Neuronal stem cell (in vitro differentiated cells): ENCODE data around the gene EHMT2.

Experiments used
- DNase-seq: peaks from one replicate; pipeline ENCODE4 v3.0.0-alpha.2; 2013; ENCODE audit warnings: low spot score
- H2AFZ ChIP-seq: one replicate; pipeline ENCODE4 v1.6.1; 2013; ENCODE audit warnings: mild to moderate bottlenecking, low read length, inconsistent platforms
- H2AK5ac ChIP-seq: 2 replicates; pipeline ENCODE4 v1.6.1; 2013; ENCODE audit warnings: low read depth, mild to moderate bottlenecking, inconsistent platforms, low read length, moderate library complexity, mixed read lengths
- H2BK120ac ChIP-seq: 2 replicates; pipeline ENCODE4 v1.6.1; 2013; ENCODE audit warnings: low read depth, mild to moderate bottlenecking, inconsistent platforms, low read length, moderate library complexity, mixed read lengths
- H2BK12ac ChIP-seq: one replicate; pipeline ENCODE4 v1.6.1; 2013; ENCODE audit warnings: low read length, inconsistent platforms
- H2BK15ac ChIP-seq: 2 replicates; pipeline ENCODE4 v1.6.1; 2013; ENCODE audit warnings: mild to moderate bottlenecking, low read length, inconsistent platforms, mixed read lengths
- H2BK5ac ChIP-seq: one replicate; pipeline ENCODE4 v1.6.1; 2013; ENCODE audit warnings: inconsistent platforms, mild to moderate bottlenecking, low read length, moderate library complexity
- H3K14ac ChIP-seq: one replicate; pipeline ENCODE4 v1.6.1; 2013; ENCODE audit warnings: low read length, inconsistent platforms
- H3K18ac ChIP-seq: 2 replicates; pipeline ENCODE4 v1.6.1; 2013; ENCODE audit warnings: low read length, inconsistent platforms
- H3K23ac ChIP-seq: 2 replicates; pipeline ENCODE4 v1.6.1; 2013; ENCODE audit warnings: low read depth, mild to moderate bottlenecking, mixed read lengths, low read length, inconsistent platforms; ENCODE audit not compliant: poor library complexity
- H3K27ac ChIP-seq: replicated peaks from 3 replicates; pipeline ENCODE4 v1.5.1; 2013; ENCODE audit warnings: low read length, inconsistent platforms
- H3K27me3 ChIP-seq, 3 experiments: 2 replicates each; pipeline ENCODE4 v1.6.1; 2013; ENCODE audit warnings: low read length in 3 of 3, mild to moderate bottlenecking in 2 of 3, inconsistent platforms in 1 of 3, low read depth in 1 of 3, mixed read lengths in 1 of 3, moderate library complexity in 1 of 3; ENCODE audit not compliant: control insufficient read depth in 3 of 3, insufficient read depth in 3 of 3
- H3K36me3 ChIP-seq, 2 donors: replicated peaks in 1 of 2; 2 replicates each; pipeline ENCODE4 v1.6.1; 2013; ENCODE audit warnings: low read length in 2 of 2; ENCODE audit not compliant: control insufficient read depth in 2 of 2, insufficient read depth in 2 of 2
- H3K4ac ChIP-seq: 2 replicates; pipeline ENCODE4 v1.6.1; 2013; ENCODE audit warnings: inconsistent platforms, mild to moderate bottlenecking, low read length, moderate library complexity
- H3K4me1 ChIP-seq, 2 donors: 1 replicate in 1 of 2; 2 replicates in 1 of 2; pipeline ENCODE4 v1.6.1; 2013; ENCODE audit warnings: low read length in 2 of 2, low read depth in 1 of 2; ENCODE audit not compliant: control insufficient read depth in 2 of 2, insufficient read depth in 1 of 2
- H3K4me2 ChIP-seq: one replicate; pipeline ENCODE4 v1.6.1; 2013; ENCODE audit warnings: mild to moderate bottlenecking, low read length, inconsistent platforms; ENCODE audit not compliant: insufficient read depth, poor library complexity, severe bottlenecking
- H3K4me3 ChIP-seq, 2 donors: 2 replicates each; pipeline ENCODE4 v1.5.1; 2013; ENCODE audit warnings: low read length in 2 of 2, mild to moderate bottlenecking in 2 of 2, inconsistent platforms in 1 of 2, moderate library complexity in 1 of 2
- H3K79me1 ChIP-seq: one replicate; pipeline ENCODE4 v1.6.1; 2013; ENCODE audit warnings: low read depth, mild to moderate bottlenecking, inconsistent platforms, low read length, moderate library complexity
- H3K9ac ChIP-seq: one replicate; pipeline ENCODE4 v1.6.1; 2013; ENCODE audit warnings: mild to moderate bottlenecking, low read depth, low read length, inconsistent platforms; ENCODE audit not compliant: poor library complexity
- H3K9me3 ChIP-seq, 2 donors: replicated peaks in 1 of 2; 2 replicates each; pipeline versions ENCODE3 to v1.6.1; 2013; ENCODE audit warnings: low read length in 2 of 2, mild to moderate bottlenecking in 2 of 2, inconsistent platforms in 1 of 2, low read depth in 1 of 2, mixed read lengths in 1 of 2, moderate library complexity in 1 of 2; ENCODE audit not compliant: control insufficient read depth in 2 of 2, insufficient read depth in 1 of 2
- H4K8ac ChIP-seq: one replicate; pipeline ENCODE4 v1.6.1; 2013; ENCODE audit warnings: low read depth, mild to moderate bottlenecking, inconsistent platforms, low read length, moderate library complexity
- H4K91ac ChIP-seq: one replicate; pipeline ENCODE4 v1.6.1; 2013; ENCODE audit warnings: low read length, low read depth, mild to moderate bottlenecking, inconsistent platforms; ENCODE audit not compliant: poor library complexity
- WGBS, 2 donors: extraction: QIAGEN DNeasy Blood & Tissue Kit; methylation state at CpG; one replicate each; pipeline ENCODE4 v1.1.7; 2013; ENCODE audit warnings: missing lambda C conversion rate in 2 of 2, mixed read lengths in 1 of 2; ENCODE audit not compliant: insufficient read length in 2 of 2, insufficient replicate concordance in 1 of 2; ENCODE audit errors: extremely low coverage in 2 of 2; 5-methylcytosine and 5-hydroxymethylcytosine counted together

Gene EHMT2

GRCh38 chr6:31898383-31899011 is 999 bp upstream of the EHMT2 start:
- Histone ChIP-seq H4K8ac (no peak overlapping the region), H2BK5ac (no peak overlapping the region), H2AFZ (peak overlapping the region; percentile 88), H4K91ac (no peak overlapping the region), H3K9me3 (no peaks in the 10 kb centered on the region), H2BK12ac (no peak overlapping the region), H3K14ac (no peak overlapping the region), H3K23ac (no peak overlapping the region), H3K36me3 (peaks cover 22 to 54% of the 10 kb centered on the region in 2 donors), H3K27ac (no peak overlapping the region), H2AK5ac (no peak overlapping the region), H3K18ac (no peak overlapping the region), H3K4me2 (peak overlapping the region; percentile 89), H3K9ac (no peak overlapping the region), H3K4ac (no peak overlapping the region), H3K79me1 (peaks cover 21% of the 10 kb centered on the region), H2BK15ac (no peak overlapping the region), H3K27me3 (no peaks in the 10 kb centered on the region), H3K4me3 (peak overlapping the region; percentile 84 to 86), H3K4me1 (peaks cover 20 to 25% of the 10 kb centered on the region in 2 donors), H2BK120ac (no peak overlapping the region)
- peak; percentile 23 for DNase-seq
- no CpG with 5 or more reads among the region's 8 CpGs for WGBS, 2 donors

GRCh38 chr6:31896856-31897611 is 464 bp downstream of the EHMT2 start:
- peak overlapping the region; percentile 88 for H2AFZ ChIP-seq
- peak overlapping the region; percentile 62 for H3K27ac ChIP-seq
- H2AK5ac ChIP-seq: peak overlapping the region; percentile 81
- H2BK120ac ChIP-seq: no peak overlapping the region
- peak; percentile 41 for DNase-seq
- peak overlapping the region; percentile 22 for H3K23ac ChIP-seq
- H3K36me3 ChIP-seq: peaks cover 37 to 69% of the 10 kb centered on the region in 2 donors
- H3K9ac ChIP-seq: peak overlapping the region; percentile 98
- H3K4me3 ChIP-seq: peak overlapping the region; percentile 84 to 86
- peak overlapping the region; percentile 3 for H4K8ac ChIP-seq
- H2BK12ac ChIP-seq: no peak overlapping the region
- H3K14ac ChIP-seq: peak overlapping the region; percentile 71
- WGBS, 2 donors: no CpG with 5 or more reads among the region's 62 CpGs
- H4K91ac ChIP-seq: no peak overlapping the region
- H2BK5ac ChIP-seq: peak overlapping the region; percentile 87
- no peaks in the 10 kb centered on the region for H3K27me3 ChIP-seq
- H3K79me1 ChIP-seq: peaks cover 23% of the 10 kb centered on the region
- no peaks in the 10 kb centered on the region for H3K9me3 ChIP-seq
- H2BK15ac ChIP-seq: no peak overlapping the region
- peaks cover 16 to 21% of the 10 kb centered on the region in 2 donors for H3K4me1 ChIP-seq
- peak overlapping the region; percentile 83 for H3K4me2 ChIP-seq
- no peak overlapping the region for H3K4ac ChIP-seq
- peak overlapping the region; percentile 99 for H3K18ac ChIP-seq

- H3K4me1 ChIP-seq: peaks cover 16 to 21% of the 10 kb centered on the region in 2 donors
- peak overlapping the region; percentile 26 for H2BK5ac ChIP-seq
- no peak overlapping the region for H3K18ac ChIP-seq
- H2BK12ac ChIP-seq: no peak overlapping the region
- WGBS, 2 donors: no CpG with 5 or more reads among the region's 4 CpGs
- no peaks in the 10 kb centered on the region for H3K9me3 ChIP-seq
- peaks cover 23% of the 10 kb centered on the region for H3K79me1 ChIP-seq
- H3K27ac ChIP-seq: peak overlapping the region; percentile 46
- no peak overlapping the region for H2AK5ac ChIP-seq
- no peak overlapping the region for H3K23ac ChIP-seq
- no peak overlapping the region for H2BK120ac ChIP-seq
- peaks cover 38 to 74% of the 10 kb centered on the region in 2 donors for H3K36me3 ChIP-seq
- H3K27me3 ChIP-seq: no peaks in the 10 kb centered on the region
- no peak overlapping the region for H2AFZ ChIP-seq
- DNase-seq: no peak
- no peak overlapping the region for H4K91ac ChIP-seq
- H3K9ac ChIP-seq: peak overlapping the region; percentile 91
- H3K14ac ChIP-seq: no peak overlapping the region
- H3K4ac ChIP-seq: no peak overlapping the region
- no peak overlapping the region for H2BK15ac ChIP-seq
- H3K4me2 ChIP-seq: peak overlapping the region; percentile 83
- peak overlapping the region; percentile 83 to 84 for H3K4me3 ChIP-seq
- no peak overlapping the region for H4K8ac ChIP-seq
Measured at GRCh38 chr6:31896493-31896855, 1.0 kb downstream of the EHMT2 start.

GRCh38 chr6:31892821-31893220 is 4.7 kb downstream of the EHMT2 start:
- no peak overlapping the region for H3K18ac ChIP-seq
- DNase-seq: no peak

More at GRCh38 chr6:31892821-31893220, 4.7 kb downstream of the EHMT2 start:
- H3K4me1 ChIP-seq: peaks cover 4% of the 10 kb centered on the region in 2 donors
- no peak overlapping the region for H2BK15ac ChIP-seq
- H3K9ac ChIP-seq: no peak overlapping the region
- H2BK12ac ChIP-seq: no peak overlapping the region
- H3K4me3 ChIP-seq: no peak overlapping the region
- no peak overlapping the region for H2BK5ac ChIP-seq
- no peak overlapping the region for H3K27ac ChIP-seq
- H3K14ac ChIP-seq: no peak overlapping the region
- WGBS, 2 donors: no CpG with 5 or more reads among the region's 6 CpGs
- H3K36me3 ChIP-seq: peaks cover 55 to 84% of the 10 kb centered on the region in 2 donors
- H3K27me3 ChIP-seq: no peaks in the 10 kb centered on the region
- peaks cover 19% of the 10 kb centered on the region for H3K79me1 ChIP-seq
- H2AK5ac ChIP-seq: no peak overlapping the region
- no peak overlapping the region for H3K4me2 ChIP-seq
- H4K8ac ChIP-seq: no peak overlapping the region
- no peak overlapping the region for H4K91ac ChIP-seq
- H3K9me3 ChIP-seq: no peaks in the 10 kb centered on the region
- no peak overlapping the region for H2AFZ ChIP-seq
- no peak overlapping the region for H3K23ac ChIP-seq
- no peak overlapping the region for H2BK120ac ChIP-seq
- H3K4ac ChIP-seq: no peak overlapping the region
